GM04503 (cell line): ENCODE data around the gene TIMP2.

ENCODE experiments used
- DNase-seq: peaks from one replicate; pipeline ENCODE4 v3.0.0-alpha.2; 2012; ENCODE audit warnings: low read depth

TIMP2 gene

GRCh38 chr17:78812855-78813254 lies 112.3 kb downstream of the TIMP2 start:
- no peak for DNase-seq

- DNase-seq = no peak
These were observed 117.0 kb downstream of the TIMP2 start for GRCh38 chr17:78808163-78808562.

- DNase-seq = no peak
These were observed 118.7 kb downstream of the TIMP2 start for GRCh38 chr17:78806451-78806850.

GRCh38 chr17:78805301-78805700 lies 119.9 kb downstream of the TIMP2 start:
- no peak for DNase-seq

GRCh38 chr17:78804777-78805176 lies 120.4 kb downstream of the TIMP2 start:
- no peak for DNase-seq

GRCh38 chr17:78803186-78803845 lies 121.9 kb downstream of the TIMP2 start:
- no peak for DNase-seq
